H1 (cell line): Measurements from ENCODE around the gene NOC2L. TPM values are rescaled to one million over a fixed set of nuclear protein-coding genes. Genes with fewer than 3 reads are reported as not detected.

Experiments
- CTCF ChIA-PET: fragments of 300-600 bp; sonication (Branson Sonifier 250); formaldehyde crosslinking; loops from one replicate; lab custom pipeline; 2021; ENCODE audit not compliant: partially characterized antibody; lab: Charles Lee
- POLR2A ChIA-PET: fragments of 300-600 bp; sonication (Branson Sonifier 250); formaldehyde crosslinking; loops from one replicate; lab custom pipeline; 2021; ENCODE audit warnings: inconsistent platforms; ENCODE audit not compliant: partially characterized antibody; lab: Charles Lee
- DNase-seq, 2 experiments: peaks; one replicate each; pipeline versions ENCODE4 v3.0.0 to v3.0.0-alpha.2; 2010 to 2022; ENCODE audit warnings: low spot score in 2 of 2, low read depth in 1 of 2, mixed read lengths in 1 of 2
- FAIRE-seq: peaks from 2 replicates; lab custom pipeline; 2011; peaks lifted over from hg19 to GRCh38; lab: Jason Lieb, UNC
- H2AFZ ChIP-seq: 2 replicates; pipeline ENCODE4 v1.8.1; 2012; ENCODE audit warnings: low read length, inconsistent platforms
- H2AK5ac ChIP-seq: 2 replicates; pipeline ENCODE4 v1.6.1; 2013; ENCODE audit warnings: low read depth, low read length
- H2BK120ac ChIP-seq: replicated peaks from 2 replicates; pipeline ENCODE3; 2013; ENCODE audit warnings: low read depth, low read length, inconsistent platforms
- H2BK12ac ChIP-seq: 2 replicates; pipeline ENCODE4 v1.6.1; 2013; ENCODE audit warnings: low read depth, low read length
- H2BK15ac ChIP-seq: 2 replicates; pipeline ENCODE4 v1.6.1; 2013; ENCODE audit warnings: low read length
- H2BK20ac ChIP-seq: 2 replicates; pipeline ENCODE4 v1.6.1; 2013; ENCODE audit warnings: low read length
- H2BK5ac ChIP-seq: 2 replicates; pipeline ENCODE4 v1.6.1; 2013; ENCODE audit warnings: low read depth, low read length
- H3K14ac ChIP-seq: 2 replicates; pipeline ENCODE4 v1.6.1; 2013; ENCODE audit warnings: inconsistent platforms; ENCODE audit not compliant: insufficient read length
- H3K18ac ChIP-seq: 2 replicates; pipeline ENCODE4 v1.6.1; 2013; ENCODE audit warnings: low read length; ENCODE audit errors: extremely low read depth
- H3K23ac ChIP-seq: 2 replicates; pipeline ENCODE4 v1.6.1; 2013; ENCODE audit warnings: inconsistent platforms; ENCODE audit not compliant: insufficient read length
- H3K23me2 ChIP-seq: 2 replicates; pipeline ENCODE4 v1.6.1; 2013; ENCODE audit warnings: low read depth, low read length
- H3K27ac ChIP-seq: 2 replicates; pipeline ENCODE4 v1.6.1; 2011; ENCODE audit warnings: low read depth, low read length, inconsistent platforms
- H3K27me3 ChIP-seq, 4 experiments: replicated peaks in 1 of 4; 1 replicate in 1 of 4; 2 replicates in 3 of 4; pipeline versions ENCODE4 v1.6.1 to v1.8.1; 2011 to 2013; ENCODE audit warnings: low read length in 3 of 4, mild to moderate bottlenecking in 3 of 4, inconsistent platforms in 2 of 4, mixed read lengths in 2 of 4, moderate library complexity in 1 of 4; ENCODE audit not compliant: control insufficient read depth in 3 of 4, insufficient read depth in 3 of 4; ENCODE audit errors: extremely low read depth in 1 of 4
- H3K36me3 ChIP-seq, 4 experiments: 2 replicates each; pipeline versions ENCODE4 v1.6.1 to v1.8.1; 2011 to 2013; ENCODE audit warnings: mild to moderate bottlenecking in 4 of 4, low read length in 3 of 4, moderate library complexity in 2 of 4, control low read depth in 1 of 4, inconsistent platforms in 1 of 4; ENCODE audit not compliant: insufficient read depth in 4 of 4, control insufficient read depth in 2 of 4
- H3K4ac ChIP-seq: replicated peaks from 2 replicates; pipeline ENCODE3; 2013; ENCODE audit warnings: low read length, low read depth, mixed read lengths, inconsistent platforms; ENCODE audit not compliant: insufficient read length
- H3K4me1 ChIP-seq, 4 experiments: replicated peaks in 1 of 4; 1 replicate in 1 of 4; 2 replicates in 3 of 4; pipeline versions ENCODE4 v1.6.1 to v1.8.1; 2011 to 2013; ENCODE audit warnings: low read length in 3 of 4, inconsistent platforms in 2 of 4, mixed read lengths in 1 of 4; ENCODE audit not compliant: insufficient read depth in 4 of 4, control insufficient read depth in 3 of 4
- H3K4me2 ChIP-seq, 2 experiments: 2 replicates each; pipeline versions ENCODE4 v1.6.1 to v1.8.1; 2011 to 2013; ENCODE audit warnings: low read depth in 2 of 2, low read length in 2 of 2, control low read depth in 1 of 2, inconsistent platforms in 1 of 2, mild to moderate bottlenecking in 1 of 2; ENCODE audit not compliant: insufficient read depth in 1 of 2
- H3K4me3 ChIP-seq, 4 experiments: fragments of 200-600, 300-600 bp in 1 of 4; sonication (generic), shearing (Covaris generic), sonication (Bioruptor Twin) in 1 of 4; 2 replicates each; pipeline versions ENCODE4 v1.5.1 to v1.8.1; 2011 to 2016; ENCODE audit warnings: low read length in 4 of 4, low read depth in 3 of 4, control low read depth in 2 of 4, inconsistent platforms in 2 of 4, mild to moderate bottlenecking in 2 of 4, mixed read lengths in 1 of 4, moderate library complexity in 1 of 4; ENCODE audit not compliant: insufficient read depth in 2 of 4; ENCODE audit errors: extremely low read depth in 1 of 4
- H3K56ac ChIP-seq: replicated peaks from 2 replicates; pipeline ENCODE3; 2013; ENCODE audit warnings: low read depth, mild to moderate bottlenecking, mixed read lengths, low read length, inconsistent platforms; ENCODE audit not compliant: insufficient read length
- H3K79me1 ChIP-seq: 2 replicates; pipeline ENCODE4 v1.6.1; 2013; ENCODE audit warnings: low read depth, low read length, control low read depth
- H3K79me2 ChIP-seq, 2 experiments: 2 replicates each; pipeline versions ENCODE4 v1.6.1 to v1.8.1; 2012 to 2013; ENCODE audit warnings: low read length in 2 of 2, mild to moderate bottlenecking in 2 of 2, inconsistent platforms in 1 of 2; ENCODE audit not compliant: insufficient read depth in 2 of 2, control insufficient read depth in 1 of 2
- H3K9ac ChIP-seq, 4 experiments: replicated peaks in 1 of 4; 1 replicate in 1 of 4; 2 replicates in 3 of 4; pipeline versions ENCODE4 v1.6.1 to v1.8.1; 2011 to 2013; ENCODE audit warnings: low read depth in 3 of 4, low read length in 3 of 4, control low read depth in 2 of 4, mild to moderate bottlenecking in 2 of 4, moderate library complexity in 2 of 4, inconsistent platforms in 1 of 4; ENCODE audit errors: extremely low read depth in 1 of 4
- H3K9me3 ChIP-seq, 2 experiments: 2 replicates each; pipeline versions ENCODE4 v1.6.1 to v1.8.1; 2012 to 2013; ENCODE audit warnings: mild to moderate bottlenecking in 2 of 2, moderate library complexity in 2 of 2, control low read depth in 1 of 2, inconsistent platforms in 1 of 2, low read depth in 1 of 2, low read length in 1 of 2, mixed read lengths in 1 of 2; ENCODE audit not compliant: insufficient read depth in 2 of 2
- H4K20me1 ChIP-seq, 2 experiments: replicated peaks in 1 of 2; 2 replicates each; pipeline versions ENCODE3 to v1.8.1; 2011 to 2013; ENCODE audit warnings: inconsistent platforms in 2 of 2, low read length in 2 of 2, mild to moderate bottlenecking in 1 of 2; ENCODE audit not compliant: insufficient read depth in 2 of 2, control insufficient read depth in 1 of 2
- H4K5ac ChIP-seq: 2 replicates; pipeline ENCODE4 v1.6.1; 2013; ENCODE audit warnings: low read length, low read depth, mixed read lengths, inconsistent platforms; ENCODE audit not compliant: insufficient read length
- H4K8ac ChIP-seq: 2 replicates; pipeline ENCODE4 v1.8.0; 2013; ENCODE audit warnings: mild to moderate bottlenecking, moderate library complexity, low read length, inconsistent platforms; ENCODE audit not compliant: insufficient read depth; ENCODE audit errors: extremely low read depth
- H4K91ac ChIP-seq: replicated peaks from 2 replicates; pipeline ENCODE3; 2013; ENCODE audit warnings: low read length, mixed read lengths, inconsistent platforms; ENCODE audit not compliant: insufficient read length
- BCL11A ChIP-seq, 2 experiments: IDR thresholded peaks; one replicate each; pipeline ENCODE4 v1.6.1; 2011; ENCODE audit warnings: low read depth in 2 of 2, low read length in 2 of 2, mild to moderate bottlenecking in 2 of 2
- CBX5 ChIP-seq: fragments of 300-800, 300-1000 bp; sonication (generic); IDR thresholded peaks from 2 replicates; pipeline ENCODE4 v1.7.1; 2016; ENCODE audit warnings: antibody characterized with exemption, low read length, low read depth
- CREB1 ChIP-seq: IDR thresholded peaks from 2 replicates; pipeline ENCODE4 v1.6.1; 2012; ENCODE audit warnings: inconsistent platforms
- EGR1 ChIP-seq: IDR thresholded peaks from 2 replicates; pipeline ENCODE4 v1.6.1; 2011; ENCODE audit warnings: low read depth, low read length, borderline replicate concordance
- MAFK ChIP-seq: IDR thresholded peaks from 2 replicates; pipeline ENCODE4 v1.6.1; 2012; ENCODE audit warnings: low read depth, mild to moderate bottlenecking, improper control_type of control experiment, low read length
- RNF2 ChIP-seq: fragments of 200-900, 300-1000 bp; sonication (generic); IDR thresholded peaks from 2 replicates; pipeline ENCODE4 v1.7.1; 2016; ENCODE audit warnings: borderline replicate concordance, low read depth, mild to moderate bottlenecking, antibody characterized with exemption, low read length; ENCODE audit not compliant: poor library complexity, severe bottlenecking; ENCODE audit errors: missing control alignments
- SUZ12 ChIP-seq: fragments of 200-600 bp; sonication (generic); IDR thresholded peaks from 2 replicates; pipeline ENCODE4 v1.6.1; 2012; ENCODE audit warnings: mild to moderate bottlenecking, inconsistent platforms, low read length, moderate library complexity, mixed read lengths
- WGBS, 2 experiments: shearing (Covaris generic) in 1 of 2; methylation state at CpG; one replicate each; pipeline versions ENCODE4 v1.1.6 to v1.1.7; 2013 to 2015; ENCODE audit warnings: low lambda C conversion rate in 2 of 2, mixed read lengths in 2 of 2, inconsistent platforms in 1 of 2, low coverage in 1 of 2, missing lambda C conversion rate in 1 of 2; ENCODE audit not compliant: insufficient replicate concordance in 2 of 2, insufficient coverage in 1 of 2, insufficient read length in 1 of 2; ENCODE audit errors: extremely low coverage in 1 of 2, missing lambda C conversion rate in 1 of 2; 5-methylcytosine and 5-hydroxymethylcytosine counted together
- polyA plus RNA-seq, 7 experiments: library from polyadenylated mRNA; depleted of rRNA in 3 of 7; stranded (reverse) in 5 of 7; unstranded in 2 of 7; fragments of >200 nt in 5 of 7; fragments of 200-250 nt in 2 of 7; gene quantifications; 1 replicate in 5 of 7; 2 replicates in 1 of 7; 4 replicates in 1 of 7; pipeline versions ENCODE4 v1.2.1 to v1.2.3, GENCODE V29; 2011 to 2013; ENCODE audit warnings: missing spikeins in 2 of 7, mixed read lengths in 2 of 7
- total RNA-seq: library from RNA; stranded (reverse); fragmentation: NEBNext Ultra II Directional; extraction: Animal tissue kit (Norgen Biotek cat#: 25700); gene quantifications from 2 replicates; pipeline ENCODE4 v1.2.1, GENCODE V29; 2021
- TF ChIP-seq, protein P1 (sequence below): IDR thresholded peaks from 2 replicates; pipeline ENCODE4 v1.6.1; 2012; ENCODE audit warnings: inconsistent platforms

NOC2L gene
- total and polyA plus RNA-seq, 2 of the 8 experiments (the other 6 are each of a cell fraction or from before 2014, with no cell fraction given), result 74.7 to 130 TPM

DNA sequence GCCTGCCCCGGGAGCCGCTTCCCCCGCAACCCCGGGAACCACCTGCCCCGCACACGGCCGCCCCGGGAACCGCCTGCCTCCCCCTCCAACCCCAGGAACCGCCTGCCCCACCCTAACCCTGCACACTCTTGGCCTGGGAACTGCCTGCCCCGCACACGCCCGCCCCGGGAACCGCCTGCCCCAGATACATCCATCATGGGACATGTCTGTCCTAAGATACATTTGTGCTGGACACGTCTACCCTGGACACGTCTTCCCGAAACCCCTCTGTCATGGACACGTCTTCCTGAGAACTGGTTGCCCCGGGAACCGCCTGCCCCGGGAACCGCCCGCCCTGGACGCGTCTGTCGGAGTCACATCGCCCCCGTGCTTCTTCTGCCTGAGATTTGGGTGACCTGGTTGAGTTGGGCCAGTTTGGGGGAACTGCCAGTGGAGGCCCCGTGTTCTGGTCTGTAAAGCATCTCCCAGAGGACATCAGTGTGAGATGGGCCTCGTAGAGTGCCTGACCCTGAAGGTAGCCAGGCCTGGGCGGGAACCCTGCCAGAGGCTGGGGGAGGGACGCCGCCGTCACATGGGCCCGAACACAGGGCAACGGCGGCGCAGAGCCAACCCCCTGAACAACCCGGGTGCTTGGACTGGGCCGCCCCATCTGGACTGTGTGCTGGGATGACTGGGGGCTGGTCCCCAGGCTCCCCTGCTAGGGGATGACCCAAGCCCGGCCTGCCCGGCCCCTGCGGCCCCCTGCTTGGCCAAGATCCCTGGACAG, 19.2 kb upstream of the NOC2L start:
- no peak overlapping the region for H4K91ac ChIP-seq
- 87% methylated on average over 32 of the region's 44 CpGs; no CpG with 5 or more reads in 1 of the 2 experiments for WGBS, 2 experiments

More for the DNA sequence above, 19.2 kb upstream of the NOC2L start:
- Histone ChIP-seq H3K4ac (no peak overlapping the region), H3K23ac (no peak overlapping the region), H3K4me1 (peaks cover 0 to 10% (median under 1%) of the 10 kb centered on the region in 4 experiments; a peak in 4 of 7 replicates), H3K18ac (no peak overlapping the region), H2AFZ (no peak overlapping the region), H2BK5ac (no peak overlapping the region), H3K9ac (no peak overlapping the region), H4K8ac (no peak overlapping the region), H2BK12ac (no peak overlapping the region), H2BK20ac (no peak overlapping the region), H2BK120ac (no peak overlapping the region), H2BK15ac (no peak overlapping the region), H3K27ac (no peak overlapping the region), H3K56ac (no peak overlapping the region), H4K5ac (no peak overlapping the region), H3K23me2 (peaks cover 2% of the 10 kb centered on the region; the same call in 1 of the 2 replicates), H2AK5ac (no peak overlapping the region), H3K4me3 (no peak overlapping the region), H4K20me1 (peaks cover 0 to 10% of the 10 kb centered on the region in 2 experiments), H3K4me2 (no peak overlapping the region), H3K9me3 (no peaks in the 10 kb centered on the region), H3K14ac (no peak overlapping the region), H3K27me3 (peaks cover 0 to 14% (median 3%) of the 10 kb centered on the region in 4 experiments; a peak in 4 of 7 replicates), H3K36me3 (no peaks in the 10 kb centered on the region), H3K79me1 (no peaks in the 10 kb centered on the region), H3K79me2 (no peaks in the 10 kb centered on the region)
- POLR2A ChIA-PET, result no interaction called here
- DNase-seq (no peak), FAIRE-seq (no peak)
- TF ChIP-seq MAFK (no peak), CREB1 (no peak), RNF2 (no peak), SUZ12 (no peak), EGR1 (no peak), BCL11A (IDR thresholded peaks at IDR 0.05; ENCODE audit: low read depth in 2 of 2, low read length in 2 of 2) (no peak), CBX5 (no peak)
- TF ChIP-seq, protein P1, sequence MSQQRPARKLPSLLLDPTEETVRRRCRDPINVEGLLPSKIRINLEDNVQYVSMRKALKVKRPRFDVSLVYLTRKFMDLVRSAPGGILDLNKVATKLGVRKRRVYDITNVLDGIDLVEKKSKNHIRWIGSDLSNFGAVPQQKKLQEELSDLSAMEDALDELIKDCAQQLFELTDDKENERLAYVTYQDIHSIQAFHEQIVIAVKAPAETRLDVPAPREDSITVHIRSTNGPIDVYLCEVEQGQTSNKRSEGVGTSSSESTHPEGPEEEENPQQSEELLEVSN, result peak; percentile 70
- CTCF ChIA-PET, result interaction anchor here (6.9 kb wide), 1 partner anchor 14 kb away, joined by 86 read pairs; no protein-coding TSS in a partner anchor
